Transverse colon (tissue), 4 donors: ENCODE measurements around the gene UBASH3A. TPM values are rescaled to one million over a fixed set of nuclear protein-coding genes. Genes with fewer than 3 reads are reported as not detected.

Experiments
- DNase-seq: peaks from one replicate; pipeline ENCODE4 v3.0.0-alpha.2; 2019
- H3K27ac ChIP-seq, 4 donors: fragments of 200-600 bp; sonication (generic); 2 replicates each; pipeline ENCODE4 v1.5.1; 2016 to 2018; ENCODE audit warnings: inconsistent platforms in 4 of 4
- H3K27me3 ChIP-seq: fragments of 200-600 bp; sonication (generic); 2 replicates; pipeline ENCODE4 v1.5.1; 2017; ENCODE audit warnings: inconsistent platforms
- H3K36me3 ChIP-seq, 4 donors: fragments of 200-600 bp; sonication (generic); 2 replicates each; pipeline ENCODE4 v1.5.1; 2017 to 2019; ENCODE audit warnings: inconsistent platforms in 4 of 4
- H3K4me1 ChIP-seq, 4 donors: fragments of 200-600 bp; sonication (generic); 2 replicates each; pipeline ENCODE4 v1.5.1; 2017 to 2020; ENCODE audit warnings: inconsistent platforms in 4 of 4
- H3K4me3 ChIP-seq, 4 donors: fragments of 200-600 bp; sonication (generic); 1 replicate in 1 of 4; 2 replicates in 3 of 4; pipeline versions ENCODE4 v1.5.1 to v1.6.1; 2017 to 2019; ENCODE audit warnings: inconsistent platforms in 4 of 4
- H3K9me3 ChIP-seq, 2 donors: fragments of 200-600 bp; sonication (generic); 2 replicates each; pipeline ENCODE4 v1.5.1; 2017 to 2019; ENCODE audit warnings: inconsistent platforms in 2 of 2
- EP300 ChIP-seq: sonication (generic); formaldehyde crosslinking; IDR thresholded peaks from one replicate; pipeline ENCODE4 v1.6.1; 2017; ENCODE audit warnings: antibody characterized with exemption, low read depth
- POLR2A ChIP-seq: fragments of 450-650 bp; IDR thresholded peaks from one replicate; pipeline ENCODE4 v1.6.1; 2016; ENCODE audit warnings: antibody characterized with exemption, mild to moderate bottlenecking, moderate library complexity
- POLR2AphosphoS5 ChIP-seq, 3 donors: sonication (generic); formaldehyde crosslinking; IDR thresholded peaks; one replicate each; pipeline ENCODE4 v1.6.1; 2016; ENCODE audit warnings: antibody characterized with exemption in 3 of 3
- WGBS, 2 donors: methylation state at CpG; one replicate each; pipeline ENCODE4 v1.1.5; 2018; ENCODE audit warnings: low coverage in 1 of 2; 5-methylcytosine and 5-hydroxymethylcytosine counted together
- in situ Hi-C, 4 donors: fragments of 200-750 bp; cut with MboI; loops; one replicate each; pipeline versions ENCODE4 v1.15.0 to v1.15.1; 2017; ENCODE audit warnings: low sequenced_read_pairs in 3 of 4, low pct_ligation_motif_present in 1 of 4, low pct_unique_long_range_greater_than_20kb in 1 of 4
- intact Hi-C: fragments of 100-400 bp; cut with DNase I; formaldehyde crosslinking; loops from one replicate; pipeline ENCODE4 v1.15.1; 2023; ENCODE audit warnings: low total_unique reads
- total RNA-seq, 4 donors: library from RNA; depleted of rRNA; stranded (reverse); fragments of >200 nt; gene quantifications; one replicate each; pipeline ENCODE4 v1.1.0, GENCODE V29; 2016
- TF ChIP-seq, protein P1 (sequence below), 5 experiments: fragments of 200-600 bp in 3 of 5; fragments of 450-650 bp in 2 of 5; sonication (generic) in 3 of 5; IDR thresholded peaks; 1 replicate in 2 of 5; 2 replicates in 3 of 5; pipeline ENCODE4 v1.5.1; 2016 to 2017; ENCODE audit warnings: antibody characterized with exemption in 5 of 5, inconsistent platforms in 3 of 5, mild to moderate bottlenecking in 2 of 5, moderate library complexity in 1 of 5

UBASH3A gene
- total RNA-seq, 4 donors from 2014 or later: 0.37 to 3.0 (median 0.82) TPM; not detected in 1

DNA sequence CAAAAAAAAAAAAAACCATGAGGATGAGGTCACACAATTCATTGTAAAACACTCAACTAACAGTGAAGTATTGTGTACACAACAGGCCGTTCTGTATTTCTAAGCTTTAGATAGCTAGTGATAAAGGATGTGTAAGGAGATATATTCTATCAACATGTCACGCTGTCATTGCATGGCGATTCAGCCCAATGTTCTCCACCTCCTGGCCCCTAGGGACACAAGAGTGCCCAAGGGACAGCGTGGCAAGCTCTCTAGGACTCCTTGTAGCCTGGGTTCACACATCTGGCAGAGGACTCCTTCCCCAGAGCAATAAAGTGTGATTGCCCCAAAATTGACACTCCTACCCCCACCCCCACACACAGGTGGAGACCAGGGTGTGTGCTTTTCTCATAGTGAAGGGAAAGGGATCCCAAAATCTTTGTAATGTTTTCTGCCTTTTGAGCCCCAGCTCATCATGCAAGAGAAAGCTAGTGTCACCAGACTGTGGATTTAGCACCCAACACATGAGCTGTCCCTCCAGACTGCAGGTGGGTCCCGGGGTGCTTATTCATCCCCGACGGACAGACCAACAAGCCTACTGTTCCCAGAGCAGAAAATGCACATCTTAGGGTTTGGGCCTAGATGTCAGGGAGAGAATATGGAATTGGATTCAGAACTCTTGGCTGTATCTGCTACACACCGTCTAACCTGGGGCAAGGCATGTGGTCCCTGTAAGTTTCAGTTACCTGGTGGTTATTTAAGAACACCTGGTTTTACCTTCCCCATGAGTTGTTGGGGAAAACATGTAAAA, 19.4 kb upstream of the UBASH3A start:
- H3K27ac ChIP-seq: peak overlapping the region; percentile 13 to 75 (median 58)
- H3K36me3 ChIP-seq: no peaks in the 10 kb centered on the region
- TF ChIP-seq, protein P1, sequence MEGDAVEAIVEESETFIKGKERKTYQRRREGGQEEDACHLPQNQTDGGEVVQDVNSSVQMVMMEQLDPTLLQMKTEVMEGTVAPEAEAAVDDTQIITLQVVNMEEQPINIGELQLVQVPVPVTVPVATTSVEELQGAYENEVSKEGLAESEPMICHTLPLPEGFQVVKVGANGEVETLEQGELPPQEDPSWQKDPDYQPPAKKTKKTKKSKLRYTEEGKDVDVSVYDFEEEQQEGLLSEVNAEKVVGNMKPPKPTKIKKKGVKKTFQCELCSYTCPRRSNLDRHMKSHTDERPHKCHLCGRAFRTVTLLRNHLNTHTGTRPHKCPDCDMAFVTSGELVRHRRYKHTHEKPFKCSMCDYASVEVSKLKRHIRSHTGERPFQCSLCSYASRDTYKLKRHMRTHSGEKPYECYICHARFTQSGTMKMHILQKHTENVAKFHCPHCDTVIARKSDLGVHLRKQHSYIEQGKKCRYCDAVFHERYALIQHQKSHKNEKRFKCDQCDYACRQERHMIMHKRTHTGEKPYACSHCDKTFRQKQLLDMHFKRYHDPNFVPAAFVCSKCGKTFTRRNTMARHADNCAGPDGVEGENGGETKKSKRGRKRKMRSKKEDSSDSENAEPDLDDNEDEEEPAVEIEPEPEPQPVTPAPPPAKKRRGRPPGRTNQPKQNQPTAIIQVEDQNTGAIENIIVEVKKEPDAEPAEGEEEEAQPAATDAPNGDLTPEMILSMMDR (IDR thresholded peaks at IDR 0.05): peak in 1 of 5 experiments; percentile 23
- TF ChIP-seq POLR2AphosphoS5 (IDR thresholded peaks at IDR 0.05): no peak
- H3K4me3 ChIP-seq: no peak overlapping the region
- DNase-seq: no peak
- WGBS, 2 donors: 43 to 47% methylated on average over 3 to 8 of the region's 8 CpGs
- peaks cover 3 to 21% (median 6%) of the 10 kb centered on the region in 4 donors for H3K4me1 ChIP-seq
- H3K9me3 ChIP-seq: no peaks in the 10 kb centered on the region
- in situ Hi-C loops (loop anchor here in 1 of 4 donors (10.0 kb wide), 1 partner anchor 60 kb away; no protein-coding TSS in a partner anchor), intact Hi-C loops (no loop called here)
- no peaks in the 10 kb centered on the region for H3K27me3 ChIP-seq

DNA sequence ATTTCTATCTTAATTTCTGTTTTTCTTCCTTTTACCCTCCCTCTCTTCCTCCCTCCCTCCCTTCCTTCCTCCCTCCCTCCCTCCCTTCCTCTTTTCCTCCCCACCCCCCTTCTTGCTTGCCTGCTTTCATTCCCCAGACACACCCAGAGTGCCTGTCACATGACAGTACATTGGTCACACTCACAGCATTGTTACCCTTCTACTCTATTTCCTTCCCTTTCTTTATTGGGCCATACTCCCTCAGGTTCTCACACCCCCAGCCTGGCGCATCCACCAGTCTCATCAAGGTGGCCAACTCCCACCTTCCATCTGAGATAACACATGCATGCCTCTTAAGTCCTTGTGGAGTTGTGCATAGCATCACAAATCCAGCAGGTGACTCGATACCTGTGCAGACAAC, 18.7 kb upstream of the UBASH3A start:
- in situ Hi-C loops: loop anchor here in 1 of 4 donors (10.0 kb wide), 1 partner anchor 60 kb away; no protein-coding TSS in a partner anchor

DNA sequence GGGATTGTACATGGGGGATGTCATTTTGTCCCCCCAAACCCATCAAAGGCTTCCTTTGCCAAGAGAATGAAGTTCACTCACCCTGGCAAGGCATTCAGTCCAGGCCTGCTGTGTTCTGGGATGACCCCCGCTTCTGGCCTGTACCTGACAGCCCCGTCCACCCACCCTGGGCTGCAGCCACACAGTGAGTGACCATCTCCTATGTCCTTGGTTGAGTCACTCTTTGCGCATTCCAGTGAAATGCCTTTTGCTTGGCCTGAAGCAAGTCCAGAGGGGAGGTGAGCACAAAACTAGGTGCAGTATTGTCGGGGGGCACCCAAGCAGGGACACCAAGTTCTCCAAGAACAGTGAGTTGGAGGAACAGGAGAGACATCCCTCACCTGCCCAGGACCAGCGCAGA, 18.1 kb upstream of the UBASH3A start:
- in situ Hi-C loops: loop anchor here in 1 of 4 donors (10.0 kb wide), 1 partner anchor 59 kb away; no protein-coding TSS in a partner anchor
- Histone ChIP-seq H3K4me3 (no peak overlapping the region), H3K4me1 (peaks cover 3 to 21% (median 6%) of the 10 kb centered on the region in 4 donors), H3K27ac (peak overlapping the region in 3 of 4 donors; percentile 31 to 56 (median 55)), H3K27me3 (no peaks in the 10 kb centered on the region), H3K36me3 (no peaks in the 10 kb centered on the region), H3K9me3 (no peaks in the 10 kb centered on the region)
- 83% methylated on average over 5 of the region's 5 CpGs; no CpG with 5 or more reads in 1 of the 2 donors for WGBS, 2 donors
- intact Hi-C loops: no loop called here
- TF ChIP-seq, protein P1 (IDR thresholded peaks at IDR 0.05): no peak
- TF ChIP-seq POLR2AphosphoS5 (IDR thresholded peaks at IDR 0.05) (no peak), EP300 (no peak), POLR2A (no peak)
- DNase-seq: no peak

More for the DNA sequence above, 18.7 kb upstream of the UBASH3A start:
- whole genome bisulfite sequencing, 2 donors: 51% methylated on average over 2 of the region's 2 CpGs; no CpG with 5 or more reads in 1 of the 2 donors
- peak; percentile 70 for DNase-seq
- Histone ChIP-seq H3K9me3 (no peaks in the 10 kb centered on the region), H3K4me1 (peaks cover 3 to 21% (median 6%) of the 10 kb centered on the region in 4 donors), H3K4me3 (no peak overlapping the region), H3K36me3 (no peaks in the 10 kb centered on the region), H3K27me3 (no peaks in the 10 kb centered on the region), H3K27ac (peak overlapping the region; percentile 13 to 75 (median 60))
- no peak for TF ChIP-seq POLR2AphosphoS5 (IDR thresholded peaks at IDR 0.05)
- TF ChIP-seq EP300: no peak
- no peak for TF ChIP-seq POLR2A
- TF ChIP-seq, protein P1 (IDR thresholded peaks at IDR 0.05): no peak
- intact Hi-C loops: no loop called here

DNA sequence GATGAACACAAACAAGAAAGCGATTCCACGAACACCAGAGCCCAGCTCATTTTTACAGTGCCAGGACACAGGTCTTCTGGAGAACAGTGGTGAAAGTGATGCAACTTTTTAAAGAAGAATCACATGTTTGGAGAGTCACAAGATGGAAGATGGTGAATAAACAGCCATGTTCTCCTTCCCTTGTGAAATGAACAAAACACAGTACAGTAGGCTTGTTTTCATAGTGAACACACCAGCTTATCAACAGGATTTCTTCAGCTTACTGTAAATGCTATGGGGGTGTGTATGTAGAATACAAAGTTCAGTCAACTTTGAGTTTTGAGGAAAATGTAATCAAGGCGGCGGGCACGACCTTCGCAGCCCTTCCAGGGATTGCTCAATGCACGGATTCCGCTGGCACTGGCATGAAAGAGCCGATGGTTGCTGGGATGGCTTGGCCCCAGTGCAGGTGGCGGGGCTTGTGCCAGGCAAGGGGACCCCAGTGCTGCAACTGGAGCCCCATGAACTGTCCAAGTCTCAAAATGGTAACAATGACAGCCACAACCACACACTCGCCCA, 17.6 kb upstream of the UBASH3A start:
- Histone ChIP-seq H3K9me3 (no peaks in the 10 kb centered on the region), H3K27me3 (no peaks in the 10 kb centered on the region), H3K27ac (peak overlapping the region in 3 of 4 donors; percentile 31 to 56 (median 55)), H3K4me3 (no peak overlapping the region), H3K36me3 (no peaks in the 10 kb centered on the region), H3K4me1 (peaks cover 3 to 21% (median 6%) of the 10 kb centered on the region in 4 donors)
- in situ Hi-C loops: loop anchor here in 1 of 4 donors (10.0 kb wide), 1 partner anchor 59 kb away; no protein-coding TSS in a partner anchor
- intact Hi-C loops: no loop called here
- 71% methylated on average over 11 of the region's 11 CpGs; no CpG with 5 or more reads in 1 of the 2 donors for WGBS, 2 donors
- peak; percentile 65 for DNase-seq
- TF ChIP-seq POLR2AphosphoS5 (IDR thresholded peaks at IDR 0.05): no peak
- TF ChIP-seq, protein P1 (IDR thresholded peaks at IDR 0.05): no peak
- TF ChIP-seq POLR2A: no peak
- TF ChIP-seq EP300: no peak
